Measurements from ENCODE around the gene RAE1. TPM values are rescaled to one million over a fixed set of nuclear protein-coding genes. Genes with fewer than 3 reads are reported as not detected.
A peak's percentile ranks its signal among the peaks of the same experiment; 100 is the strongest.
"Not testable (repeated sequence)": the region's sequence is repeated elsewhere in the genome, so short reads cannot be mapped to it uniquely, and the experiment has no call there.

Gene RAE1
- total RNA-seq, 1 donor from 2014 or later = 15.3 TPM

- intact Hi-C loops (cut with micrococcal nuclease) = loop anchor here (5.0 kb wide), 1 partner anchor 254 kb away; no protein-coding TSS in a partner anchor
- Histone ChIP-seq H3K9me3 (replicated peaks) (no peaks in the 10 kb centered on the region), H3K4me1 (no peaks in the 10 kb centered on the region), H3K36me3 (no peaks in the 10 kb centered on the region), H3K27me3 (ENCODE audit: low read depth) (peaks cover 38% of the 10 kb centered on the region), H3K27ac (replicated peaks) (no peak overlapping the region), H3K4me3 (no peak overlapping the region)
- TF ChIP-seq CTCF (IDR thresholded peaks at IDR 0.05; ENCODE audit: borderline replicate concordance) = no peak
- DNase-seq = no peak
These were observed 9.4 kb upstream of the RAE1 start for GRCh38 chr20:57341663-57342062.

- intact Hi-C loops (cut with micrococcal nuclease) = loop anchor here (5.0 kb wide), 1 partner anchor 256 kb away; no protein-coding TSS in a partner anchor
- DNase-seq = no peak
- Histone ChIP-seq H3K27me3 (ENCODE audit: low read depth) (peaks cover 28% of the 10 kb centered on the region), H3K36me3 (no peaks in the 10 kb centered on the region), H3K9me3 (replicated peaks) (no peaks in the 10 kb centered on the region), H3K27ac (replicated peaks) (no peak overlapping the region), H3K4me3 (no peak overlapping the region), H3K4me1 (no peaks in the 10 kb centered on the region)
- TF ChIP-seq CTCF (IDR thresholded peaks at IDR 0.05; ENCODE audit: borderline replicate concordance) = no peak
These were observed 8.2 kb upstream of the RAE1 start for GRCh38 chr20:57342829-57343228.

GRCh38 chr20:57346477-57346876 lies 4.6 kb upstream of the RAE1 start:
- TF ChIP-seq CTCF (IDR thresholded peaks at IDR 0.05; ENCODE audit: borderline replicate concordance) = peak; percentile 82
- Histone ChIP-seq H3K27ac (replicated peaks) (no peak overlapping the region), H3K9me3 (replicated peaks) (no peaks in the 10 kb centered on the region), H3K27me3 (ENCODE audit: low read depth) (peaks cover 8% of the 10 kb centered on the region), H3K4me3 (no peak overlapping the region), H3K4me1 (peaks cover 5% of the 10 kb centered on the region), H3K36me3 (no peaks in the 10 kb centered on the region)
- peak; percentile 64 for DNase-seq
- intact Hi-C loops (cut with micrococcal nuclease) = no loop called here

GRCh38 chr20:57347393-57347792 lies 3.7 kb upstream of the RAE1 start:
- H3K27me3 ChIP-seq (ENCODE audit: low read depth) = peaks cover 8% of the 10 kb centered on the region
- H3K27ac ChIP-seq (replicated peaks) = no peak overlapping the region
- DNase-seq = no peak
- H3K4me1 ChIP-seq = peaks cover 14% of the 10 kb centered on the region
- no peak for TF ChIP-seq CTCF (IDR thresholded peaks at IDR 0.05; ENCODE audit: borderline replicate concordance)
- H3K9me3 ChIP-seq (replicated peaks) = no peaks in the 10 kb centered on the region
- H3K36me3 ChIP-seq = no peaks in the 10 kb centered on the region
- intact Hi-C loops (cut with micrococcal nuclease) = no loop called here
- no peak overlapping the region for H3K4me3 ChIP-seq

GRCh38 chr20:57348200-57348921 lies 2.7 kb upstream of the RAE1 start:
- H3K4me3 ChIP-seq; H3K27me3 ChIP-seq (ENCODE audit: low read depth); H3K9me3 ChIP-seq (replicated peaks); DNase-seq; H3K27ac ChIP-seq (replicated peaks); intact Hi-C loops (cut with micrococcal nuclease); H3K36me3 ChIP-seq: not testable (repeated sequence)
- peaks cover 16% of the 10 kb centered on the region for H3K4me1 ChIP-seq

GRCh38 chr20:57348922-57349574 lies 2.0 kb upstream of the RAE1 start:
- H3K27ac ChIP-seq (replicated peaks); H3K36me3 ChIP-seq; H3K9me3 ChIP-seq (replicated peaks); H3K4me3 ChIP-seq; H3K27me3 ChIP-seq (ENCODE audit: low read depth); DNase-seq; intact Hi-C loops (cut with micrococcal nuclease): not testable (repeated sequence)
- peaks cover 16% of the 10 kb centered on the region for H3K4me1 ChIP-seq

Measured in left ventricle myocardium inferior (tissue), 1 donor.